Upper lobe of left lung (tissue), 6 donors: ENCODE results near the gene CSRP1. TPM values are rescaled to one million over a fixed set of nuclear protein-coding genes. Genes with fewer than 3 reads are reported as not detected.
A peak's percentile ranks its signal among the peaks of the same experiment; 100 is the strongest.

Source experiments
- ATAC-seq, 2 donors: fragments of 200-7000 bp; cut with Tn5 transposase; one replicate each; pipeline ENCODE4 v1.9.1; 2022; ENCODE audit warnings: mild to moderate bottlenecking in 2 of 2, moderate library complexity in 2 of 2; ENCODE audit not compliant: low FRiP score in 2 of 2
- DNase-seq, 2 donors: peaks; one replicate each; pipeline ENCODE4 v3.0.0-alpha.2; 2019 to 2020
- H3K27ac ChIP-seq, 4 donors: fragments of 200-600 bp; sonication (generic); one replicate each; pipeline ENCODE4 v1.5.1; 2016 to 2019
- H3K27me3 ChIP-seq, 4 donors: fragments of 200-600 bp; sonication (generic); one replicate each; pipeline ENCODE4 v1.5.1; 2017 to 2019
- H3K36me3 ChIP-seq, 4 donors: fragments of 200-600 bp; sonication (generic); one replicate each; pipeline ENCODE4 v1.5.1; 2016 to 2019
- H3K4me1 ChIP-seq, 4 donors: fragments of 200-600 bp; sonication (generic); one replicate each; pipeline ENCODE4 v1.5.1; 2018 to 2019
- H3K4me3 ChIP-seq, 4 donors: fragments of 200-600 bp; sonication (generic); one replicate each; pipeline ENCODE4 v1.5.1; 2017 to 2019; ENCODE audit warnings: mild to moderate bottlenecking in 2 of 4, moderate library complexity in 1 of 4
- H3K9me3 ChIP-seq, 4 donors: fragments of 200-600 bp; sonication (generic); one replicate each; pipeline ENCODE4 v1.5.1; 2018 to 2019
- EP300 ChIP-seq, 4 donors: sonication (generic); formaldehyde crosslinking; IDR thresholded peaks; one replicate each; pipeline ENCODE4 v1.5.1; 2017; ENCODE audit warnings: antibody characterized with exemption in 4 of 4, control low read depth in 2 of 4
- POLR2A ChIP-seq, 4 donors: fragments of 450-650 bp; IDR thresholded peaks; one replicate each; pipeline ENCODE4 v1.5.1; 2016 to 2017; ENCODE audit warnings: antibody characterized with exemption in 4 of 4, mild to moderate bottlenecking in 2 of 4
- POLR2AphosphoS5 ChIP-seq, 2 donors: sonication (generic); formaldehyde crosslinking; IDR thresholded peaks; one replicate each; pipeline ENCODE4 v1.5.1; 2017; ENCODE audit warnings: antibody characterized with exemption in 2 of 2
- WGBS, 2 donors: methylation state at CpG; one replicate each; pipeline ENCODE4 v1.1.5; 2017 to 2018; 5-methylcytosine and 5-hydroxymethylcytosine counted together
- total RNA-seq, 6 donors: library from RNA; depleted of rRNA in 4 of 6; stranded (reverse); fragments of >200 nt in 4 of 6; gene quantifications; one replicate each; pipeline versions ENCODE4 v1.1.0 to v1.2.1, GENCODE V29; 2016 to 2021
- TF ChIP-seq, protein P1 (sequence below), 6 experiments: fragments of 450-650 bp in 4 of 6; fragments of 200-600 bp in 2 of 6; sonication (generic) in 2 of 6; IDR thresholded peaks; one replicate each; pipeline ENCODE4 v1.5.1; 2016 to 2019; ENCODE audit warnings: antibody characterized with exemption in 6 of 6
- donor health status: DM: no; HTN: no; CAD: no; lungs with moderate emphysema.
- donor health status: DM: no; HTN: yes; CAD: no; lungs with severe emphysema.

Gene CSRP1
- total RNA-seq, 6 donors from 2014 or later = 200 to 495 (median 327) TPM

GRCh38 chr1:201499191-201499590, 7.7 kb downstream of the CSRP1 start:
- H3K36me3 ChIP-seq = peaks cover 7 to 22% (median 14%) of the 10 kb centered on the region in 4 donors
- H3K4me3 ChIP-seq = no peak overlapping the region
- ATAC-seq (no peak), DNase-seq (no peak)
- TF ChIP-seq POLR2AphosphoS5 (IDR thresholded peaks at IDR 0.05) = no peak
- TF ChIP-seq, protein P1, sequence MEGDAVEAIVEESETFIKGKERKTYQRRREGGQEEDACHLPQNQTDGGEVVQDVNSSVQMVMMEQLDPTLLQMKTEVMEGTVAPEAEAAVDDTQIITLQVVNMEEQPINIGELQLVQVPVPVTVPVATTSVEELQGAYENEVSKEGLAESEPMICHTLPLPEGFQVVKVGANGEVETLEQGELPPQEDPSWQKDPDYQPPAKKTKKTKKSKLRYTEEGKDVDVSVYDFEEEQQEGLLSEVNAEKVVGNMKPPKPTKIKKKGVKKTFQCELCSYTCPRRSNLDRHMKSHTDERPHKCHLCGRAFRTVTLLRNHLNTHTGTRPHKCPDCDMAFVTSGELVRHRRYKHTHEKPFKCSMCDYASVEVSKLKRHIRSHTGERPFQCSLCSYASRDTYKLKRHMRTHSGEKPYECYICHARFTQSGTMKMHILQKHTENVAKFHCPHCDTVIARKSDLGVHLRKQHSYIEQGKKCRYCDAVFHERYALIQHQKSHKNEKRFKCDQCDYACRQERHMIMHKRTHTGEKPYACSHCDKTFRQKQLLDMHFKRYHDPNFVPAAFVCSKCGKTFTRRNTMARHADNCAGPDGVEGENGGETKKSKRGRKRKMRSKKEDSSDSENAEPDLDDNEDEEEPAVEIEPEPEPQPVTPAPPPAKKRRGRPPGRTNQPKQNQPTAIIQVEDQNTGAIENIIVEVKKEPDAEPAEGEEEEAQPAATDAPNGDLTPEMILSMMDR (IDR thresholded peaks at IDR 0.05) = no peak
- no peak for TF ChIP-seq EP300 (IDR thresholded peaks at IDR 0.05)
- no peak for TF ChIP-seq POLR2A (IDR thresholded peaks at IDR 0.05)
- H3K9me3 ChIP-seq = no peaks in the 10 kb centered on the region
- H3K27me3 ChIP-seq = no peaks in the 10 kb centered on the region
- H3K27ac ChIP-seq = peak overlapping the region; percentile 46 to 94 (median 84)
- 85% methylated on average over 3 of the region's 3 CpGs; no CpG with 5 or more reads in 1 of the 2 donors for WGBS, 2 donors
- peaks cover 67 to 91% (median 76%) of the 10 kb centered on the region in 4 donors for H3K4me1 ChIP-seq

DNA sequence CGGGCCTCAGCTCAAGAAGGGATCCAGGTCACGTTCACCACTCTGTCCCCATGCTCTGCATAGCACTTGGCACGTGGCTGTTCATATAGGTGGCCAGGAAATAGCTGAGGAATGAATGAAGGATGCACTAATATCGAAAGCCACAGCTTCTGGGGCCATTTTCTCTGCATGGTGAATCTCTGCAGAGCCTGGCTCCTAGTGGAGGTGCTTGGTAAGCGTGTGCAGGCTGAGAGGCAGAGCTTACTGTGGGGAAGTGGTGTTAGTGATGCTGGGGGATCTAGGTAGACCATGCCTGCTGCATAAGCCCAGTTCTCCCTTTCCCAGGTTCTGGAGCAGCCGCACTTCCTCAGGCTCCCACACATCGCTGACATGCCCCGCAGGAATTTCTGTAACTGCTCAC, 8.3 kb downstream of the CSRP1 start:
- ATAC-seq (no peak), DNase-seq (no peak)
- Histone ChIP-seq H3K27me3 (no peaks in the 10 kb centered on the region), H3K9me3 (no peaks in the 10 kb centered on the region), H3K27ac (peak overlapping the region; percentile 44 to 94 (median 80)), H3K4me1 (peaks cover 67 to 91% (median 77%) of the 10 kb centered on the region in 4 donors), H3K4me3 (no peak overlapping the region), H3K36me3 (peaks cover 7 to 26% (median 17%) of the 10 kb centered on the region in 4 donors)
- TF ChIP-seq, protein P1 (IDR thresholded peaks at IDR 0.05) = no peak
- no peak for TF ChIP-seq POLR2AphosphoS5 (IDR thresholded peaks at IDR 0.05)
- TF ChIP-seq POLR2A (IDR thresholded peaks at IDR 0.05) = no peak
- TF ChIP-seq EP300 (IDR thresholded peaks at IDR 0.05) = no peak
- whole genome bisulfite sequencing, 2 donors = 82 to 94% methylated on average over 6 to 8 of the region's 8 CpGs

DNA sequence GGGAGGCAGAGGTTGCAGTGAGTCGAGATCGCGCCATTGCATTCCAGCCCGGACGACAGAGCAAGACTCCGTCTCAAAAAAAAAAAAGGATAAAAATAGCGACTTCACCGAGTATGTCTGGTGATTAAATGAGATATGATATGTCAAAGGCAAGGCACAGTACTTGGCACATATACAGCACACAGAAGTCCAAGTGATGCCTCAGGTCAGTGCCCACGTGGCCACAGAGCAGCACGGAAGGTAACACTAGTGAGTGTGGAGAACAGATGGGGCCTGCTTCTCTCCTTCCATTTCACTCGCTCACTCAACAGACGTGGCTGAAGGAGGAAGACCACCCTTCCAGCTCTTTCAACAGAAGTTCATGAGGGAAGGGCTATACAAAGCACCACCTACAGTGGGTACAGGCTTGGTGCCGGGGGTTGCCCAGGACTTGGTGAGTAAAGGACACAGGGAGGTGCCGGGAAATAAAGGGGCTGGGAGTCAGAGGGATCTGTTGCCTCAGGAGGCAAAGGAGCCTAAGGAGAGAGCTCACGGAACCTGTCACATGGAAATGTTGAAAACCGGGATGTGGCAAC, 8.9 kb downstream of the CSRP1 start:
- 75 to 89% methylated on average over 16 of the region's 16 CpGs for WGBS, 2 donors
- Histone ChIP-seq H3K27ac (peak overlapping the region; percentile 23 to 80 (median 55)), H3K27me3 (no peaks in the 10 kb centered on the region), H3K4me3 (no peak overlapping the region), H3K4me1 (peaks cover 65 to 91% (median 76%) of the 10 kb centered on the region in 4 donors), H3K36me3 (peaks cover 7 to 31% (median 18%) of the 10 kb centered on the region in 4 donors), H3K9me3 (no peaks in the 10 kb centered on the region)
- DNase-seq (no peak), ATAC-seq (no peak)
- TF ChIP-seq EP300 (IDR thresholded peaks at IDR 0.05) = no peak
- TF ChIP-seq POLR2A (IDR thresholded peaks at IDR 0.05) = no peak
- no peak for TF ChIP-seq POLR2AphosphoS5 (IDR thresholded peaks at IDR 0.05)
- TF ChIP-seq, protein P1 (IDR thresholded peaks at IDR 0.05) = no peak

- H3K27ac ChIP-seq = peak overlapping the region; percentile 62 to 86 (median 80)
- H3K27me3 ChIP-seq = no peaks in the 10 kb centered on the region
- ATAC-seq (no peak), DNase-seq (no peak)
- H3K4me3 ChIP-seq = no peak overlapping the region
- peaks cover 68 to 86% (median 76%) of the 10 kb centered on the region in 4 donors for H3K4me1 ChIP-seq
- H3K36me3 ChIP-seq = peaks cover 7 to 42% (median 26%) of the 10 kb centered on the region in 4 donors
- no peak for TF ChIP-seq EP300 (IDR thresholded peaks at IDR 0.05)
- TF ChIP-seq, protein P1 (IDR thresholded peaks at IDR 0.05) = no peak
- no peaks in the 10 kb centered on the region for H3K9me3 ChIP-seq
- 50 to 52% methylated on average over 8 of the region's 8 CpGs for WGBS, 2 donors
These were observed 10.6 kb downstream of the CSRP1 start for GRCh38 chr1:201496296-201496690.
